Measurements from ENCODE around the gene GGPS1. TPM values are rescaled to one million over a fixed set of nuclear protein-coding genes. Genes with fewer than 3 reads are reported as not detected.

The GGPS1 gene
- total and polyA plus RNA-seq, 2 of the 8 experiments (the other 6 are each of a cell fraction or from before 2014, with no cell fraction given) = 20.9 to 43.6 TPM

- TF ChIP-seq CTBP2 (IDR thresholded peaks at IDR 0.05; ENCODE audit: borderline replicate concordance, insufficient read depth, insufficient read length, low read length) (no peak), POLR2A (IDR thresholded peaks at IDR 0.05; ENCODE audit: control extremely low read depth in 1 of 2, low read depth in 2 of 2, low read length in 2 of 2) (no peak), RBBP5 (IDR thresholded peaks at IDR 0.05; ENCODE audit: borderline replicate concordance, low read depth, low read length) (peak; percentile 27; the same call in 1 of the 2 replicates), CTCF (IDR thresholded peaks at IDR 0.05; ENCODE audit: control extremely low read depth in 1 of 3, insufficient read depth in 1 of 3, low read depth in 1 of 3, low read length in 3 of 3) (0 out of 4 replicates have a peak, but pooled peaks of 1 of the 3 experiments have one; percentile 5)
Observed at GRCh38 chr1:235329139-235329902, 951 bp downstream of the GGPS1 start (continued).

Measured in H1 (cell line).